Loucy (cell line): Measurements from ENCODE around the gene PTPN9.
A peak's percentile ranks its signal among the peaks of the same experiment; 100 is the strongest.
"Not testable (repeated sequence)": the region's sequence is repeated elsewhere in the genome, so short reads cannot be mapped to it uniquely, and the experiment has no call there.

Source experiments
- H2AFZ ChIP-seq: fragments of 200-600 bp; sonication (generic); 2 replicates; pipeline ENCODE4 v1.6.0; 2016; ENCODE audit warnings: antibody characterized with exemption, mild to moderate bottlenecking, low read length, moderate library complexity
- H3F3A ChIP-seq: fragments of 200-600 bp; 2 replicates; pipeline ENCODE4 v1.6.0; 2016; ENCODE audit warnings: antibody characterized with exemption, low read depth, mild to moderate bottlenecking
- H3K27me3 ChIP-seq: fragments of 200-600 bp; sonication (generic); 2 replicates; pipeline ENCODE4 v1.6.1; 2014; ENCODE audit warnings: low read length, mild to moderate bottlenecking; ENCODE audit not compliant: insufficient read depth, poor library complexity, severe bottlenecking
- H3K36me3 ChIP-seq: fragments of 200-600 bp; sonication (generic); 2 replicates; pipeline ENCODE4 v1.6.1; 2016; ENCODE audit warnings: low read length; ENCODE audit not compliant: insufficient read depth
- H3K4me1 ChIP-seq: fragments of 200-600 bp; sonication (generic); 2 replicates; pipeline ENCODE4 v1.5.1; 2014; ENCODE audit warnings: low read length, mild to moderate bottlenecking; ENCODE audit not compliant: insufficient read depth, poor library complexity, severe bottlenecking
- H3K4me2 ChIP-seq: fragments of 200-600 bp; sonication (generic); 2 replicates; pipeline ENCODE4 v1.6.0; 2014; ENCODE audit warnings: antibody characterized with exemption, low read length, low read depth, mild to moderate bottlenecking; ENCODE audit not compliant: poor library complexity, severe bottlenecking
- H3K4me3 ChIP-seq: fragments of 200-600 bp; sonication (generic); 2 replicates; pipeline ENCODE4 v1.5.1; 2014; ENCODE audit warnings: low read length, mild to moderate bottlenecking, mixed read lengths; ENCODE audit not compliant: poor library complexity, severe bottlenecking
- H3K79me2 ChIP-seq: fragments of 200-600 bp; sonication (generic); 2 replicates; pipeline ENCODE4 v1.6.1; 2014; ENCODE audit warnings: low read length; ENCODE audit not compliant: insufficient read depth
- H3K9ac ChIP-seq: fragments of 200-600 bp; sonication (generic); 2 replicates; pipeline ENCODE4 v1.6.0; 2014; ENCODE audit warnings: mild to moderate bottlenecking, low read depth, low read length, moderate library complexity; ENCODE audit not compliant: poor library complexity, severe bottlenecking
- H3K9me2 ChIP-seq: fragments of 200-600 bp; sonication (generic); replicated peaks from 2 replicates; pipeline ENCODE4 v1.6.1; 2016; ENCODE audit warnings: low read depth, low read length, mixed read lengths
- H3K9me3 ChIP-seq: fragments of 200-600 bp; sonication (generic); 2 replicates; pipeline ENCODE4 v1.6.1; 2014; ENCODE audit warnings: mild to moderate bottlenecking, antibody characterized with exemption, low read length, low read depth; ENCODE audit not compliant: insufficient read depth
- H4K20me1 ChIP-seq: fragments of 200-600 bp; sonication (generic); 2 replicates; pipeline ENCODE4 v1.6.0; 2014; ENCODE audit warnings: antibody characterized with exemption, low read length, mild to moderate bottlenecking; ENCODE audit not compliant: insufficient read depth, poor library complexity, severe bottlenecking
- EZH2phosphoT487 ChIP-seq: fragments of 200-600 bp; IDR thresholded peaks from 2 replicates; pipeline ENCODE4 v1.6.1; 2018; ENCODE audit warnings: antibody characterized with exemption, mild to moderate bottlenecking, moderate library complexity, borderline replicate concordance
- TF ChIP-seq, protein P1 (sequence below): fragments of 200-600 bp; sonication (generic); conservative IDR thresholded peaks from 2 replicates; pipeline ENCODE4 v1.5.1; 2014; ENCODE audit warnings: mild to moderate bottlenecking, antibody characterized with exemption, low read length

PTPN9 gene

DNA sequence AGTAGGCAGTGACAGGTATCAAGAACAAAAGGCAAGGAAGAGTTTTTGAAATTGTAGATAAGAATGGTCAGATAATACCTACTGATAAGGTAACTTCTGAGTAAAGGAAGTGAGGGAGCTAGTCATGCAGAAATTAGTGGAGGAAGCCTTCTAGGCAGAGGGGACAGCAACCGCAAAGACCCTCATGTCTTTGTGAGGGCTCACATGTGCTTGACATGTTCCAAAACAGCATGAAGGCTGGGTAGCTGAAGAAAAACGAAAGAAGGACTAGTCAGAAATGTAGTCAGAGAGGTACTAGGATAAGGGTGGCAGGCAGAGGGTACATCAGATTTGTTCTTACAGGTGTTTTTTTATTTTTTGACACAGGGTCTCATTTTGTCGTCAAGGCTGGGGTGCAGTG, 133.0 kb downstream of the PTPN9 start:
- H3K4me1 ChIP-seq = peaks cover 33% of the 10 kb centered on the region
- no peak overlapping the region for H3K9ac ChIP-seq
- H3K79me2 ChIP-seq = peaks cover 93% of the 10 kb centered on the region
- no peak overlapping the region for H2AFZ ChIP-seq
- no peaks in the 10 kb centered on the region for H3K27me3 ChIP-seq
- H3K9me2 ChIP-seq = no peaks in the 10 kb centered on the region
- peaks cover 31% of the 10 kb centered on the region; the same call in 1 of the 2 replicates for H3K36me3 ChIP-seq
- peak overlapping the region; percentile 54 for H3K4me2 ChIP-seq
- no peaks in the 10 kb centered on the region for H3K9me3 ChIP-seq
- peaks cover 14% of the 10 kb centered on the region for H3F3A ChIP-seq
- TF ChIP-seq, protein P1, sequence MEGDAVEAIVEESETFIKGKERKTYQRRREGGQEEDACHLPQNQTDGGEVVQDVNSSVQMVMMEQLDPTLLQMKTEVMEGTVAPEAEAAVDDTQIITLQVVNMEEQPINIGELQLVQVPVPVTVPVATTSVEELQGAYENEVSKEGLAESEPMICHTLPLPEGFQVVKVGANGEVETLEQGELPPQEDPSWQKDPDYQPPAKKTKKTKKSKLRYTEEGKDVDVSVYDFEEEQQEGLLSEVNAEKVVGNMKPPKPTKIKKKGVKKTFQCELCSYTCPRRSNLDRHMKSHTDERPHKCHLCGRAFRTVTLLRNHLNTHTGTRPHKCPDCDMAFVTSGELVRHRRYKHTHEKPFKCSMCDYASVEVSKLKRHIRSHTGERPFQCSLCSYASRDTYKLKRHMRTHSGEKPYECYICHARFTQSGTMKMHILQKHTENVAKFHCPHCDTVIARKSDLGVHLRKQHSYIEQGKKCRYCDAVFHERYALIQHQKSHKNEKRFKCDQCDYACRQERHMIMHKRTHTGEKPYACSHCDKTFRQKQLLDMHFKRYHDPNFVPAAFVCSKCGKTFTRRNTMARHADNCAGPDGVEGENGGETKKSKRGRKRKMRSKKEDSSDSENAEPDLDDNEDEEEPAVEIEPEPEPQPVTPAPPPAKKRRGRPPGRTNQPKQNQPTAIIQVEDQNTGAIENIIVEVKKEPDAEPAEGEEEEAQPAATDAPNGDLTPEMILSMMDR = no peak
- TF ChIP-seq EZH2phosphoT487 = no peak
- H4K20me1 ChIP-seq = peaks cover 88% of the 10 kb centered on the region
- H3K4me3 ChIP-seq = peak overlapping the region; percentile 36

DNA sequence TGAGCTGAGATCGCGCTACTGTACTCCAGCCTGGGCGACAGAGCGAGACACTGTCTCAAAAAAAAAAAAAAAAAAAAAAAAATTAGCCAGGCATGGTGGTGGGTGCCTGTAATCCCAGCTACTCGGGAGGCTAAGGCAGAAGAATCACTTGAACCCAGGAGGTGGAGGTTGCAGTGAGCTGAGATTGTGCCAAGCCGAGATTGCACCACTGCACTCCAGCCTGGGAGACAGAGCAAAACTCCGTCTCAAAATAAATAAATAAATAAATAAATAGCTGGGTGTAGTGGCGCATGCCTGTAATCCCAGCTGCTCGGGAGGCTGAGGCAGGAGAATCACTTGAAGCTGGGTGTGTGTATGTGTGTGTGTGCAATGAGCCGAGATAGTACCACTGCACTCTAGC, 133.8 kb downstream of the PTPN9 start:
- H3K79me2 ChIP-seq = peaks cover 99% of the 10 kb centered on the region
- not testable (repeated sequence) for H3K27me3 ChIP-seq, H3K9ac ChIP-seq, H2AFZ ChIP-seq, H3K9me2 ChIP-seq, H3K4me3 ChIP-seq, H3K9me3 ChIP-seq, H3K4me2 ChIP-seq
- peaks cover 91% of the 10 kb centered on the region for H4K20me1 ChIP-seq
- H3F3A ChIP-seq = peaks cover 14% of the 10 kb centered on the region
- peaks cover 33% of the 10 kb centered on the region for H3K4me1 ChIP-seq
- peaks cover 36% of the 10 kb centered on the region; the same call in 1 of the 2 replicates for H3K36me3 ChIP-seq

DNA sequence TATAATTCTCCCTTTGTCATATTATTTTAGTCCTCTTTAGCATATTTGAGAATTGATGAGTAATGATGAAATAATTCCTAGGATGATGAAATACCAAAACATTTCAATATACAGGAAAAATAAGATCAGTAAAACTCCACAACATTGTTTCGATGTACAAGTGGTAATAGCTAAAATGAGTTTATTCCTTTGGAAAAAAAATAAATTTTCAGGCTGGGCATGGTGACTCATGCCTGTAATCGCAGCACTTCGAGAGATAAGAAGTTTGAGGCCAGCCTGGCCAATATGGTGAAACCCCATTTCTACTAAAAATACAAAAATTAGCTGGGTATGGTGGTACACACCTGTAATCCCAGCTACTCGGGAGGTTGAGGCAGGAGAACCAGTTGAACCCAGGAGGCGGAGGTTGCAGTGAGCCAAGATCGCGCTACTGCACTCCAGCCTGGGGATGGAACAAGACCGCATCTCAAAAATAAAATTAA, 135.1 kb downstream of the PTPN9 start:
- H4K20me1 ChIP-seq = peaks cover 87% of the 10 kb centered on the region
- peaks cover 24% of the 10 kb centered on the region for H3K4me1 ChIP-seq
- peaks cover 98% of the 10 kb centered on the region for H3K79me2 ChIP-seq
- H3K9me2 ChIP-seq, H3K9ac ChIP-seq, H3K27me3 ChIP-seq, H3K4me2 ChIP-seq, H3K9me3 ChIP-seq, H3K4me3 ChIP-seq, H2AFZ ChIP-seq: not testable (repeated sequence)
- H3F3A ChIP-seq = peaks cover 14% of the 10 kb centered on the region
- H3K36me3 ChIP-seq = peaks cover 36% of the 10 kb centered on the region; the same call in 1 of the 2 replicates

DNA sequence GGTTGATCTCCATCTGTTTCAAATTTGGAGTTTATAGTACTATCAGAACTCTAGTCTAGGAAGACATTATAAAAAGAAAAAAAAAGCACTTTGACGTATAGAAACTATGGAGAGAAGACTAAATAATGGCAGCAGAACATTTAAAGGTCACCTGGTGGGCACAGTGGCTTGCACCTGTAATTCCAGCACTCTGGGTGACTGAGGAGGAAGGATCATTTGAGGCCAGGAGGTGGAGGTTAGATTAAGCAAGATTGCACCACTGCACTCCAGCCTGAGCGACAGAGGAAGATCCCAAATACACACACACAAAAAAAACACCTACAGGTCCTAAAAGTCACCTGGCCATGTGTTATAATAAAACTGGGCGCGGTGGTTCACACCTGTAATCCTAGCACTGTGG, 141.4 kb downstream of the PTPN9 start:
- Histone ChIP-seq H3K36me3 (peaks cover 35% of the 10 kb centered on the region; the same call in 1 of the 2 replicates), H3K4me2 (no peak overlapping the region), H3K9me2 (no peaks in the 10 kb centered on the region), H3K4me1 (no peaks in the 10 kb centered on the region), H3F3A (no peaks in the 10 kb centered on the region), H2AFZ (no peak overlapping the region), H3K9ac (no peak overlapping the region), H4K20me1 (peaks cover 80% of the 10 kb centered on the region), H3K27me3 (no peaks in the 10 kb centered on the region), H3K4me3 (no peak overlapping the region), H3K9me3 (no peaks in the 10 kb centered on the region), H3K79me2 (peaks cover 98% of the 10 kb centered on the region)
- TF ChIP-seq, protein P1 = no peak
- TF ChIP-seq EZH2phosphoT487 = no peak
